IMR-90 (cell line): ENCODE results near the gene TCEA2. TPM values are rescaled to one million over a fixed set of nuclear protein-coding genes. Genes with fewer than 3 reads are reported as not detected.

Source experiments
- ATAC-seq: fragments of 200-7000 bp; cut with Tn5 transposase; 2 replicates; pipeline ENCODE4 v1.9.1; 2020; ENCODE audit warnings: low read depth, mild to moderate bottlenecking, moderate library complexity
- Bru-seq: library from RNA; stranded (reverse); fragments of 400-500 nt; gene quantifications from one replicate; lab custom pipeline; 2021; lab: Mats Ljungman, UMichigan
- BruChase-seq, 2 experiments: library from RNA; stranded (reverse); fragments of 400-500 nt; gene quantifications; one replicate each; lab custom pipeline; 2021; lab: Mats Ljungman, UMichigan
- BruUV-seq: library from RNA; stranded (reverse); fragments of 400-500 nt; replicated peaks from 2 replicates; lab custom pipeline; 2021; lab: Mats Ljungman, UMichigan
- CTCF ChIA-PET: fragments of 300-600 bp; formaldehyde crosslinking; extraction: SDS; loops from one replicate; lab custom pipeline; 2021; ENCODE audit warnings: antibody characterized with exemption; lab: Yijun Ruan, JAX
- POLR2A ChIA-PET: fragments of 300-600 bp; sonication (Branson Sonifier 250); formaldehyde crosslinking; loops from one replicate; lab custom pipeline; 2022; ENCODE audit warnings: antibody characterized with exemption; ENCODE audit not compliant: unreplicated experiment; lab: Charles Lee
- DNase-seq: peaks from one replicate; pipeline ENCODE4 v3.0.0; 2013
- H2AFZ ChIP-seq: replicated peaks from 2 replicates; pipeline ENCODE3; 2013; ENCODE audit warnings: low read length, mild to moderate bottlenecking; ENCODE audit not compliant: poor library complexity
- H2AK5ac ChIP-seq: 2 replicates; pipeline ENCODE4 v1.6.1; 2013; ENCODE audit warnings: low read depth, low read length, inconsistent platforms
- H2AK9ac ChIP-seq: replicated peaks from 2 replicates; pipeline ENCODE3; 2013; ENCODE audit warnings: mild to moderate bottlenecking, low read depth, low read length, moderate library complexity; ENCODE audit not compliant: poor library complexity
- H2BK120ac ChIP-seq: 2 replicates; pipeline ENCODE4 v1.6.1; 2013; ENCODE audit warnings: low read depth, low read length, inconsistent platforms
- H2BK15ac ChIP-seq: 3 replicates; pipeline ENCODE4 v1.6.1; 2013; ENCODE audit warnings: low read depth, low read length, inconsistent platforms
- H2BK20ac ChIP-seq: 2 replicates; pipeline ENCODE4 v1.6.1; 2013; ENCODE audit warnings: low read depth, mild to moderate bottlenecking, inconsistent platforms, low read length, moderate library complexity
- H2BK5ac ChIP-seq: 2 replicates; pipeline ENCODE4 v1.6.1; 2013; ENCODE audit warnings: mild to moderate bottlenecking, low read depth, low read length, inconsistent platforms; ENCODE audit not compliant: poor library complexity, severe bottlenecking
- H3K14ac ChIP-seq: replicated peaks from 2 replicates; pipeline ENCODE4 v1.6.1; 2013; ENCODE audit warnings: low read depth, low read length, inconsistent platforms
- H3K18ac ChIP-seq: 2 replicates; pipeline ENCODE4 v1.6.1; 2013; ENCODE audit warnings: low read depth, low read length, control low read depth
- H3K23ac ChIP-seq: 2 replicates; pipeline ENCODE4 v1.6.1; 2013; ENCODE audit warnings: low read depth, low read length, inconsistent platforms
- H3K27ac ChIP-seq: 2 replicates; pipeline ENCODE4 v1.5.1; 2013; ENCODE audit warnings: mild to moderate bottlenecking, control low read depth, low read length; ENCODE audit not compliant: insufficient read depth
- H3K27me3 ChIP-seq: 2 replicates; pipeline ENCODE4 v1.6.1; 2013; ENCODE audit warnings: low read length; ENCODE audit not compliant: control insufficient read depth, insufficient read depth
- H3K36me3 ChIP-seq: 2 replicates; pipeline ENCODE4 v1.6.1; 2013; ENCODE audit warnings: low read length, mixed read lengths; ENCODE audit not compliant: control insufficient read depth, insufficient read depth
- H3K4ac ChIP-seq: 2 replicates; pipeline ENCODE4 v1.6.1; 2013; ENCODE audit warnings: low read depth, low read length, inconsistent platforms
- H3K4me1 ChIP-seq: 2 replicates; pipeline ENCODE4 v1.6.1; 2013; ENCODE audit warnings: low read length, mixed read lengths; ENCODE audit not compliant: control insufficient read depth, insufficient read depth
- H3K4me2 ChIP-seq: 2 replicates; pipeline ENCODE4 v1.6.1; 2013; ENCODE audit warnings: low read depth, mild to moderate bottlenecking, control low read depth, low read length, moderate library complexity
- H3K4me3 ChIP-seq: 2 replicates; pipeline ENCODE4 v1.5.1; 2013; ENCODE audit warnings: low read depth, mild to moderate bottlenecking, control low read depth, low read length, moderate library complexity; ENCODE audit not compliant: insufficient read depth
- H3K56ac ChIP-seq: 2 replicates; pipeline ENCODE4 v1.6.1; 2013; ENCODE audit warnings: low read length, inconsistent platforms; ENCODE audit not compliant: insufficient read depth; ENCODE audit errors: extremely low read depth
- H3K79me1 ChIP-seq, 2 experiments: 2 replicates each; pipeline ENCODE4 v1.6.1; 2013; ENCODE audit warnings: low read length in 2 of 2, inconsistent platforms in 1 of 2, low read depth in 1 of 2
- H3K9ac ChIP-seq: 2 replicates; pipeline ENCODE4 v1.6.1; 2013; ENCODE audit warnings: low read depth, low read length, control low read depth
- H3K9me1 ChIP-seq: 2 replicates; pipeline ENCODE4 v1.6.1; 2013; ENCODE audit warnings: low read length, inconsistent platforms; ENCODE audit not compliant: insufficient read depth
- H3K9me3 ChIP-seq: 2 replicates; pipeline ENCODE4 v1.6.1; 2013; ENCODE audit warnings: low read length; ENCODE audit not compliant: control insufficient read depth, insufficient read depth
- H4K20me1 ChIP-seq: 2 replicates; pipeline ENCODE4 v1.6.1; 2013; ENCODE audit warnings: low read length, inconsistent platforms; ENCODE audit not compliant: insufficient read depth
- H4K5ac ChIP-seq: 2 replicates; pipeline ENCODE4 v1.6.1; 2013; ENCODE audit warnings: mild to moderate bottlenecking, low read depth, low read length, control low read depth
- H4K8ac ChIP-seq, 2 experiments: 2 replicates each; pipeline ENCODE4 v1.6.1; 2013; ENCODE audit warnings: low read depth in 2 of 2, low read length in 2 of 2, control low read depth in 1 of 2, inconsistent platforms in 1 of 2
- H4K91ac ChIP-seq: 2 replicates; pipeline ENCODE4 v1.6.1; 2013; ENCODE audit warnings: low read depth, low read length, inconsistent platforms; ENCODE audit not compliant: insufficient read depth
- BHLHE40 ChIP-seq: fragments of 150-350 bp; IDR thresholded peaks from 2 replicates; pipeline ENCODE4 v1.6.1; 2016; ENCODE audit warnings: mild to moderate bottlenecking, low read depth, low read length
- CTCF ChIP-seq: conservative IDR thresholded peaks from 2 replicates; pipeline ENCODE4 v1.5.1; 2012; ENCODE audit warnings: mild to moderate bottlenecking, low read depth, low read length, improper control_type of control experiment
- ELK1 ChIP-seq: fragments of 150-350 bp; IDR thresholded peaks from 2 replicates; pipeline ENCODE4 v1.6.1; 2016; ENCODE audit warnings: low read depth, mild to moderate bottlenecking, low read length, moderate library complexity, borderline replicate concordance
- FOS ChIP-seq: fragments of 150-350 bp; IDR thresholded peaks from 2 replicates; pipeline ENCODE4 v1.6.1; 2016; ENCODE audit warnings: low read depth, low read length
- MAZ ChIP-seq: IDR thresholded peaks from 2 replicates; pipeline ENCODE4 v1.6.1; 2012; ENCODE audit warnings: low read depth, mild to moderate bottlenecking, low read length, improper control_type of control experiment, moderate library complexity, borderline replicate concordance
- MXI1 ChIP-seq: IDR thresholded peaks from 2 replicates; pipeline ENCODE4 v1.6.1; 2012; ENCODE audit warnings: low read depth, mild to moderate bottlenecking, low read length, moderate library complexity, borderline replicate concordance
- NFE2L2 ChIP-seq: fragments of 150-350 bp; IDR thresholded peaks from 2 replicates; pipeline ENCODE4 v1.6.1; 2016; ENCODE audit warnings: low read depth, mild to moderate bottlenecking, low read length
- POLR2A ChIP-seq: IDR thresholded peaks from 2 replicates; pipeline ENCODE4 v1.6.1; 2012; ENCODE audit warnings: mild to moderate bottlenecking, low read depth, low read length
- SMC3 ChIP-seq: fragments of 150-350 bp; IDR thresholded peaks from 2 replicates; pipeline ENCODE4 v1.6.1; 2016; ENCODE audit warnings: low read depth, mild to moderate bottlenecking, antibody characterized with exemption, low read length, moderate library complexity
- USF2 ChIP-seq: fragments of 150-350 bp; IDR thresholded peaks from 2 replicates; pipeline ENCODE4 v1.6.1; 2017; ENCODE audit warnings: mild to moderate bottlenecking, antibody characterized with exemption, low read length, low read depth
- WGBS, 2 experiments: methylation state at CpG; one replicate each; pipeline versions ENCODE4 v1.1.5 to v1.1.7; 2013; ENCODE audit warnings: missing lambda C conversion rate in 2 of 2; ENCODE audit not compliant: insufficient read length in 1 of 2; ENCODE audit errors: extremely low coverage in 2 of 2; 5-methylcytosine and 5-hydroxymethylcytosine counted together
- dilution Hi-C: fragments of 300-500 bp; cut with HindIII; formaldehyde crosslinking; loops from one replicate; pipeline ENCODE4 v1.14.3; 2018; ENCODE audit warnings: low sequenced_read_pairs; ENCODE audit not compliant: unreplicated experiment
- in situ Hi-C: fragments of 300-500 bp; cut with MboI; formaldehyde crosslinking; loops from 3 replicates; pipeline ENCODE4 v1.14.3; 2019; ENCODE audit warnings: low sequenced_read_pairs, inconsistent platforms, mixed read lengths
- intact Hi-C: fragments of 100-400 bp; cut with micrococcal nuclease; formaldehyde crosslinking; loops from 2 replicates; pipeline ENCODE4 v1.10.0; 2022
- long read RNA-seq: library from polyadenylated mRNA; unstranded; transcript quantifications from one replicate; pipeline ENCODE4 v2.0.0, GENCODE V29; 2021; ENCODE audit not compliant: unreplicated experiment
- polyA plus RNA-seq, 3 experiments: library from polyadenylated mRNA; depleted of rRNA; stranded (reverse); fragments of >200 nt; gene quantifications; 2 replicates each; pipeline ENCODE4 v1.2.3, GENCODE V29; 2012; ENCODE audit warnings: low replicate concordance in 1 of 3
- total RNA-seq: library from RNA; depleted of rRNA; stranded (reverse); fragments of >200 nt; gene quantifications from 2 replicates; pipeline ENCODE4 v1.2.3, GENCODE V29; 2012; rRNA removed

The TCEA2 gene
- total RNA-seq = 8.9 and 9.3 TPM in 2 replicates
- polyA plus RNA-seq (2012; rRNA removed) = 28.9 and 30.0 TPM in 2 replicates
- polyA plus RNA-seq (2012; cell fraction: cytosol; rRNA removed) = 53.8 and 63.8 TPM in 2 replicates
- 76.1 and 133 TPM in 2 replicates for polyA plus RNA-seq (2012; cell fraction: nucleus; rRNA removed; ENCODE audit: low replicate concordance)
- Bru-seq, nascent RNA = percentile 47 among the genes with signal in this experiment
- BruChase-seq, experiment 1, labeled RNA remaining after a 6-hour chase = percentile 58 among the genes with signal in this experiment
- BruChase-seq, experiment 2, labeled RNA remaining after a 2-hour chase = percentile 57 among the genes with signal in this experiment
- long read RNA-seq, transcript TCEA2-202 (10 exons, 1,235 nt) = major isoform, 66 of 98 reads
- long read RNA-seq, partial matches to known transcripts = 6 of 98 reads
- long read RNA-seq, other reads (novel, unspliced or antisense) = 26 of 98 reads

GRCh38 chr20:64062596-64063388 lies at the start of gene TCEA2:
Gene TCEA2, plus strand, starts transcription at chr20:64063198. Its CDS starts 115 bp downstream, at chr20:64063313.
- Histone ChIP-seq H4K8ac (peak within 1 kb of the TSS; percentile 98), H3K79me1 (peaks cover 10 to 38% of the 10 kb centered on the region in 2 experiments; a peak in 3 of 4 replicates), H4K5ac (peak within 1 kb of the TSS; percentile 99), H3K4me2 (peak within 1 kb of the TSS; percentile 88), H4K91ac (peak within 1 kb of the TSS; percentile 80), H2AK5ac (peak within 1 kb of the TSS; percentile 85), H3K23ac (peak within 1 kb of the TSS; percentile 89; the same call in 1 of the 2 replicates), H3K4me1 (peaks cover 31% of the 10 kb centered on the region), H2AK9ac (peak within 1 kb of the TSS; percentile 99), H3K27me3 (no peaks in the 10 kb centered on the region), H2BK20ac (0 out of 2 replicates have a peak within 1 kb of the TSS, but pooled peaks have one; percentile 35), H2BK15ac (peak within 1 kb of the TSS; percentile 58; the same call in 1 of the 3 replicates), H3K27ac (peak within 1 kb of the TSS; percentile 95), H3K14ac (peak within 1 kb of the TSS; percentile 91), H3K4ac (peak within 1 kb of the TSS; percentile 90), H3K56ac (peak within 1 kb of the TSS; percentile 40; the same call in 1 of the 2 replicates), H3K9me1 (peaks cover 19% of the 10 kb centered on the region), H3K9me3 (no peaks in the 10 kb centered on the region), H3K4me3 (peak within 1 kb of the TSS; percentile 87), H3K9ac (peak within 1 kb of the TSS; percentile 92), H2BK5ac (peak within 1 kb of the TSS; percentile 78), H2BK120ac (no peak within 1 kb of the TSS; the same call in 1 of the 2 replicates), H3K36me3 (no peaks in the 10 kb centered on the region), H4K20me1 (peaks cover 15% of the 10 kb centered on the region), H3K18ac (peak within 1 kb of the TSS; percentile 63; the same call in 1 of the 2 replicates), H2AFZ (peak within 1 kb of the TSS; percentile 97)
- WGBS, 2 experiments = 1% methylated on average over 45 of the region's 85 CpGs; no CpG with 5 or more reads in 1 of the 2 experiments
- ChIA-PET CTCF (interaction anchor here (1.5 kb wide), 1 partner anchor 82 kb away, joined by 3 read pairs; the partner anchor contains the start of gene PRPF6), POLR2A (interaction anchor here (0.6 kb wide), 2 partner anchors 10 to 11 kb away, joined by 3 read pairs; no protein-coding TSS in a partner anchor)
- BruUV-seq = no TSS peak
- intact Hi-C loops = no loop called here
- in situ Hi-C loops = no loop called here
- ATAC-seq = peak; percentile 94
- dilution Hi-C loops = no loop called here
- peak; percentile 70 for TF ChIP-seq USF2
- TF ChIP-seq POLR2A = peak; percentile 80
- no peak for TF ChIP-seq FOS
- TF ChIP-seq ELK1 = no peak
- TF ChIP-seq MAZ = peak; percentile 74; the same call in 1 of the 2 replicates
- TF ChIP-seq SMC3 = no peak
- no peak for TF ChIP-seq NFE2L2
- 0 out of 2 replicates have a peak, but pooled peaks have one; percentile 17 for TF ChIP-seq BHLHE40
- no peak for TF ChIP-seq CTCF
- TF ChIP-seq MXI1 = peak; percentile 89
- peak; percentile 95 for DNase-seq
